ENCODE results near the gene HSPA13. TPM values are rescaled to one million over a fixed set of nuclear protein-coding genes. Genes with fewer than 3 reads are reported as not detected.

The HSPA13 gene
- polyA plus RNA-seq, 3 donors, result 6.8 to 13.9 (median 12.2) TPM

DNA sequence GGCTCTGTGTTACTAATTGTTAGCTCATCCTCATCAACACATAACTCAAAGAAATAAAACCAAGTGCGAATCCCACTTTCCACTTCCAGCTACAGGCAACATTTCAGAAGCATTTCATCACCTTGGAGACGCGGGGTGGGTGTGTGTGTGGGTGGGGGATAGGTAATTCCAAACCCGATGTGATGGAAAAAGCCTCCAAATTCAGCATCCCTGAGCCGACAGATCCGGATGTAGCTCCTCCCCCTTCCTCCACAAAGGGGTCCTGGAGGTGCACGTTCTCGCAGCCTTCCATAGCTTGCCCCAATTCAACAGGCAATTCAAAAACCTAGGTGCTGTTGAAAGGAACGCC is 486 bp downstream of the HSPA13 start:
- Histone ChIP-seq H3K36me3 (replicated peaks in 1 of 2; ENCODE audit: control insufficient read depth in 1 of 2, insufficient read depth in 2 of 2, low read length in 2 of 2) (peaks cover 11 to 15% of the 10 kb centered on the region in 2 donors), H3K27me3 (ENCODE audit: control insufficient read depth in 2 of 2, insufficient read depth in 2 of 2, low read length in 2 of 2) (no peaks in the 10 kb centered on the region), H2AFZ (ENCODE audit: insufficient read depth, low read depth, low read length, poor library complexity, severe bottlenecking) (peak overlapping the region; percentile 87), H4K20me1 (ENCODE audit: insufficient read depth, low read length) (no peaks in the 10 kb centered on the region), H3K9ac (ENCODE audit: insufficient read depth, low read length, poor library complexity, severe bottlenecking) (peak overlapping the region; percentile 84), H3K79me2 (ENCODE audit: insufficient read depth, low read length) (peaks cover 38% of the 10 kb centered on the region), H3K4me3 (replicated peaks in 1 of 3; ENCODE audit: low read depth in 2 of 3, low read length in 3 of 3) (peak overlapping the region; percentile 53 to 96 (median 68)), H3K4me1 (ENCODE audit: control insufficient read depth in 1 of 2, insufficient read depth in 2 of 2, low read length in 2 of 2) (peaks cover 12 to 16% of the 10 kb centered on the region in 2 donors), H3K27ac (ENCODE audit: low read depth in 1 of 2, low read length in 2 of 2) (peak overlapping the region; percentile 45 to 96), H3K9me3 (replicated peaks in 1 of 2; ENCODE audit: control insufficient read depth in 1 of 2, insufficient read depth in 1 of 2, low read length in 2 of 2) (no peaks in the 10 kb centered on the region), H3K4me2 (replicated peaks; ENCODE audit: extremely low read depth, low read length, poor library complexity, severe bottlenecking) (peak overlapping the region; percentile 86)
- peaks cover 0 to 2% (median 0%) of the 10 kb centered on the region in 3 donors for H3K27me3 Mint-ChIP-seq (ENCODE audit: low read depth in 3 of 3)
- no peaks in the 10 kb centered on the region for H3K9me3 Mint-ChIP-seq
- H3K36me3 Mint-ChIP-seq, result peaks cover 17 to 24% of the 10 kb centered on the region in 2 donors
- TF ChIP-seq, protein P1, sequence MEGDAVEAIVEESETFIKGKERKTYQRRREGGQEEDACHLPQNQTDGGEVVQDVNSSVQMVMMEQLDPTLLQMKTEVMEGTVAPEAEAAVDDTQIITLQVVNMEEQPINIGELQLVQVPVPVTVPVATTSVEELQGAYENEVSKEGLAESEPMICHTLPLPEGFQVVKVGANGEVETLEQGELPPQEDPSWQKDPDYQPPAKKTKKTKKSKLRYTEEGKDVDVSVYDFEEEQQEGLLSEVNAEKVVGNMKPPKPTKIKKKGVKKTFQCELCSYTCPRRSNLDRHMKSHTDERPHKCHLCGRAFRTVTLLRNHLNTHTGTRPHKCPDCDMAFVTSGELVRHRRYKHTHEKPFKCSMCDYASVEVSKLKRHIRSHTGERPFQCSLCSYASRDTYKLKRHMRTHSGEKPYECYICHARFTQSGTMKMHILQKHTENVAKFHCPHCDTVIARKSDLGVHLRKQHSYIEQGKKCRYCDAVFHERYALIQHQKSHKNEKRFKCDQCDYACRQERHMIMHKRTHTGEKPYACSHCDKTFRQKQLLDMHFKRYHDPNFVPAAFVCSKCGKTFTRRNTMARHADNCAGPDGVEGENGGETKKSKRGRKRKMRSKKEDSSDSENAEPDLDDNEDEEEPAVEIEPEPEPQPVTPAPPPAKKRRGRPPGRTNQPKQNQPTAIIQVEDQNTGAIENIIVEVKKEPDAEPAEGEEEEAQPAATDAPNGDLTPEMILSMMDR (IDR thresholded peaks at IDR 0.05), result no peak
- intact Hi-C loops (cut with micrococcal nuclease), result loop anchor here in 1 of 2 donors (5.0 kb wide), 1 partner anchor 1350 kb away; no protein-coding TSS in a partner anchor
- 0% methylated on average over 5 of the region's 9 CpGs for WGBS (ENCODE audit: insufficient coverage)
- H3K4me3 Mint-ChIP-seq, result peak overlapping the region; percentile 100
- H3K27ac Mint-ChIP-seq, result peak overlapping the region; percentile 96 to 100 (median 99)
- no peak for DNase-seq
- peaks cover 23% of the 10 kb centered on the region for H3K4me1 Mint-ChIP-seq

DNA sequence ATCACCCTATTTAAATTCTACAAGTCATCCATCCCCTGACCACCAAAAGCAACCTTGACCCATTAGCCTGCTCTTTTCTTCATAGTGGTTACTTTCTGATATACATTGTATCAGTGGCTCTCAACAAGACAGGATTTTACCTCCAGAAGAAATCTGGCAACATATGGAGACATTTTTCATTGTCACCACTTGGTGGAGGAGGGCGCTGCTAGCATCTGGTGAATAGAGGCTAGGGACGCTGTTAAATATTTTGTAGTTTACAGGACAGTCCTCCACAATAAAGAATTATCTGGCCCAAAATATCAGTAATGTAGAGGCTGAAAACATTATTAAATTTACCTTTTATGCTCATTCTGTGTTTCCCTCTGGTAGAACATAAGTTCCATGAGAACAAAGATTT is 6.1 kb downstream of the HSPA13 start:
- H3K36me3 Mint-ChIP-seq, result peaks cover 56 to 66% of the 10 kb centered on the region in 2 donors
- WGBS (ENCODE audit: insufficient coverage), result no CpG with 5 or more reads among the region's 2 CpGs

More for the DNA sequence above, 6.1 kb downstream of the HSPA13 start:
- Histone ChIP-seq H4K20me1 (ENCODE audit: insufficient read depth, low read length) (no peaks in the 10 kb centered on the region), H3K9ac (ENCODE audit: insufficient read depth, low read length, poor library complexity, severe bottlenecking) (no peak overlapping the region), H3K79me2 (ENCODE audit: insufficient read depth, low read length) (peaks cover 26% of the 10 kb centered on the region), H3K4me2 (replicated peaks; ENCODE audit: extremely low read depth, low read length, poor library complexity, severe bottlenecking) (no peak overlapping the region), H3K9me3 (replicated peaks in 1 of 2; ENCODE audit: control insufficient read depth in 1 of 2, insufficient read depth in 1 of 2, low read length in 2 of 2) (no peaks in the 10 kb centered on the region), H3K4me3 (replicated peaks in 1 of 3; ENCODE audit: low read depth in 2 of 3, low read length in 3 of 3) (no peak overlapping the region), H3K36me3 (replicated peaks in 1 of 2; ENCODE audit: control insufficient read depth in 1 of 2, insufficient read depth in 2 of 2, low read length in 2 of 2) (peaks cover 55 to 68% of the 10 kb centered on the region in 2 donors), H3K4me1 (ENCODE audit: control insufficient read depth in 1 of 2, insufficient read depth in 2 of 2, low read length in 2 of 2) (peaks cover 0 to under 1% of the 10 kb centered on the region in 2 donors), H2AFZ (ENCODE audit: insufficient read depth, low read depth, low read length, poor library complexity, severe bottlenecking) (no peak overlapping the region), H3K27me3 (ENCODE audit: control insufficient read depth in 2 of 2, insufficient read depth in 2 of 2, low read length in 2 of 2) (no peaks in the 10 kb centered on the region), H3K27ac (ENCODE audit: low read depth in 1 of 2, low read length in 2 of 2) (no peak overlapping the region)
- Mint-ChIP-seq H3K27ac (peak overlapping the region in 1 of 7 donors; percentile 30), H3K27me3 (ENCODE audit: low read depth in 3 of 3) (peaks cover 0 to 1% (median 0%) of the 10 kb centered on the region in 3 donors), H3K4me1 (peaks cover 10% of the 10 kb centered on the region), H3K9me3 (no peaks in the 10 kb centered on the region), H3K4me3 (no peak overlapping the region)
- TF ChIP-seq, protein P1 (IDR thresholded peaks at IDR 0.05), result no peak
- no peak for DNase-seq
- intact Hi-C loops (cut with micrococcal nuclease), result no loop called here
